Measurements from ENCODE around the gene FKBP14. TPM values are rescaled to one million over a fixed set of nuclear protein-coding genes. Genes with fewer than 3 reads are reported as not detected.
A peak's percentile ranks its signal among the peaks of the same experiment; 100 is the strongest.

FKBP14 gene
- total RNA-seq, 1 donor from 2014 or later, result 100 TPM

GRCh38 chr7:29987083-29987482 is 39.4 kb downstream of the FKBP14 start:
- H3K79me2 ChIP-seq (ENCODE audit: insufficient read depth, low read length), result peaks cover 72% of the 10 kb centered on the region
- TF ChIP-seq, protein P1, sequence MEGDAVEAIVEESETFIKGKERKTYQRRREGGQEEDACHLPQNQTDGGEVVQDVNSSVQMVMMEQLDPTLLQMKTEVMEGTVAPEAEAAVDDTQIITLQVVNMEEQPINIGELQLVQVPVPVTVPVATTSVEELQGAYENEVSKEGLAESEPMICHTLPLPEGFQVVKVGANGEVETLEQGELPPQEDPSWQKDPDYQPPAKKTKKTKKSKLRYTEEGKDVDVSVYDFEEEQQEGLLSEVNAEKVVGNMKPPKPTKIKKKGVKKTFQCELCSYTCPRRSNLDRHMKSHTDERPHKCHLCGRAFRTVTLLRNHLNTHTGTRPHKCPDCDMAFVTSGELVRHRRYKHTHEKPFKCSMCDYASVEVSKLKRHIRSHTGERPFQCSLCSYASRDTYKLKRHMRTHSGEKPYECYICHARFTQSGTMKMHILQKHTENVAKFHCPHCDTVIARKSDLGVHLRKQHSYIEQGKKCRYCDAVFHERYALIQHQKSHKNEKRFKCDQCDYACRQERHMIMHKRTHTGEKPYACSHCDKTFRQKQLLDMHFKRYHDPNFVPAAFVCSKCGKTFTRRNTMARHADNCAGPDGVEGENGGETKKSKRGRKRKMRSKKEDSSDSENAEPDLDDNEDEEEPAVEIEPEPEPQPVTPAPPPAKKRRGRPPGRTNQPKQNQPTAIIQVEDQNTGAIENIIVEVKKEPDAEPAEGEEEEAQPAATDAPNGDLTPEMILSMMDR (IDR thresholded peaks at IDR 0.05; ENCODE audit: insufficient read depth, low read depth, low read length), result no peak
- TF ChIP-seq EZH2 (IDR thresholded peaks at IDR 0.05; ENCODE audit: insufficient read depth, low read length), result no peak

GRCh38 chr7:29980151-29980550 is 46.4 kb downstream of the FKBP14 start:
- H3K36me3 Mint-ChIP-seq (ENCODE audit: low read depth, unreplicated experiment), result peaks cover 4% of the 10 kb centered on the region
- no peaks in the 10 kb centered on the region for H3K27me3 ChIP-seq (ENCODE audit: insufficient read depth, low read length)
- H3K79me2 ChIP-seq (ENCODE audit: insufficient read depth, low read length), result peaks cover 98% of the 10 kb centered on the region
- no peak overlapping the region for H2AFZ ChIP-seq (ENCODE audit: low read depth, low read length)
- H3K9me3 Mint-ChIP-seq (ENCODE audit: unreplicated experiment), result no peaks in the 10 kb centered on the region
- H3K4me1 ChIP-seq (ENCODE audit: insufficient read depth, low read length), result peaks cover 4% of the 10 kb centered on the region
- TF ChIP-seq, protein P1 (IDR thresholded peaks at IDR 0.05; ENCODE audit: insufficient read depth, low read depth, low read length), result no peak
- TF ChIP-seq EZH2 (IDR thresholded peaks at IDR 0.05; ENCODE audit: insufficient read depth, low read length), result no peak
- no peak overlapping the region for H3K27ac ChIP-seq (ENCODE audit: low read depth, low read length)
- no peak overlapping the region for H3K4me2 ChIP-seq (ENCODE audit: low read length)
- FAIRE-seq, result no peak
- no peak for DNase-seq (ENCODE audit: low read depth)
- no peak overlapping the region for H3K4me3 ChIP-seq (ENCODE audit: insufficient read depth, low read depth, low read length)
- no peak overlapping the region for H3K9ac ChIP-seq (ENCODE audit: low read length)
- no peaks in the 10 kb centered on the region for H3K27me3 Mint-ChIP-seq (ENCODE audit: low read depth, unreplicated experiment)
- peaks cover 8% of the 10 kb centered on the region for H3K36me3 ChIP-seq (ENCODE audit: insufficient read depth, low read length)
- peaks cover 10% of the 10 kb centered on the region for H3K4me1 Mint-ChIP-seq (ENCODE audit: low read depth, unreplicated experiment)
- no peak overlapping the region for H3K27ac Mint-ChIP-seq (ENCODE audit: unreplicated experiment)
- H3K9me3 ChIP-seq (ENCODE audit: insufficient read depth, low read depth, low read length), result no peaks in the 10 kb centered on the region
- H3K4me3 Mint-ChIP-seq (ENCODE audit: unreplicated experiment), result no peak overlapping the region
- H4K20me1 ChIP-seq (ENCODE audit: insufficient read depth, low read length), result peaks cover 73% of the 10 kb centered on the region

More at GRCh38 chr7:29987083-29987482, 39.4 kb downstream of the FKBP14 start:
- Histone ChIP-seq H3K27me3 (ENCODE audit: insufficient read depth, low read length) (no peaks in the 10 kb centered on the region), H2AFZ (ENCODE audit: low read depth, low read length) (no peak overlapping the region), H3K4me3 (ENCODE audit: insufficient read depth, low read depth, low read length) (peak overlapping the region; percentile 80), H3K9ac (ENCODE audit: low read length) (peak overlapping the region; percentile 96), H3K9me3 (ENCODE audit: insufficient read depth, low read depth, low read length) (no peaks in the 10 kb centered on the region), H3K4me2 (ENCODE audit: low read length) (peak overlapping the region; percentile 94), H3K4me1 (ENCODE audit: insufficient read depth, low read length) (peaks cover 17% of the 10 kb centered on the region), H4K20me1 (ENCODE audit: insufficient read depth, low read length) (peaks cover 21% of the 10 kb centered on the region), H3K27ac (ENCODE audit: low read depth, low read length) (peak overlapping the region; percentile 95), H3K36me3 (ENCODE audit: insufficient read depth, low read length) (peaks cover 2% of the 10 kb centered on the region)
- DNase-seq (ENCODE audit: low read depth) (no peak), FAIRE-seq (peak; percentile 47)
- H3K27me3 Mint-ChIP-seq (ENCODE audit: low read depth, unreplicated experiment), result no peaks in the 10 kb centered on the region
- peaks cover 5% of the 10 kb centered on the region for H3K36me3 Mint-ChIP-seq (ENCODE audit: low read depth, unreplicated experiment)
- peaks cover 14% of the 10 kb centered on the region for H3K4me1 Mint-ChIP-seq (ENCODE audit: low read depth, unreplicated experiment)
- peak overlapping the region; percentile 37 for H3K27ac Mint-ChIP-seq (ENCODE audit: unreplicated experiment)
- H3K9me3 Mint-ChIP-seq (ENCODE audit: unreplicated experiment), result no peaks in the 10 kb centered on the region
- H3K4me3 Mint-ChIP-seq (ENCODE audit: unreplicated experiment), result peak overlapping the region; percentile 73

DNA sequence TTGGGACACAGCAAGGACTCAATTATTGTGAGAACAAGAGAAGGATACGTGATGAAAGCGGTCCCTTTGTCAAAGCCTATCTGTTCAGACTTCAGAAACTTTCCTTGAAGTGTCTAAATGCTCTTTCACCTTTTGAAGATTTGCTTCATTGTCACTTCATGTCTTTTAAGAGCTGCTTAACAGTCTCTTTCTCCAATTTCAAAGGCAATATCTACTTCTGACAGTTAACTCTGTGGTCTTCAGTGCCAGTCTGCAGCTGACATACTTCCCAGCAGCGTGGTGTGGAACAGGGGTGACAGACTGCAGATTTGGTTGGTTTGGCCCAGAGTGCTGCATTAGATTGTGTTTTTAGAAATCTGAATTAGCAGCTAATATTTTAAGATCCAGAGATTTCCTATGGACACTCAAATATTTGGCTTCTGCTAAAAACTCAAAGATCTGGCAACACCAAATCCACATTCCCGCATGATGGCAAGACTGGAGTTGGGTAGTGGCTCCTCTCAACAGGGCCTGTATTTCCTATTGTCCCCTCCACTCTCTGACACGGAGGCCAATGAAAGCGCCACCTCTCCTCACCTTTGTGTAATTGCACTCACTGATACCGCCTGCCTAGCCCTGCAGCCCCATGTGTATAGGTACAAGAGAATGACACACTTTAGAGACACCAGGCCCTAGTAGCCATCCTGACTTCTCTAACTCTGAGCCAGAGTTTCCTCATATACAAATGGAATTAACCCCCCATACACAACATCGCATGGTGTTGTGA is 48.4 kb downstream of the FKBP14 start:
- H3K4me1 Mint-ChIP-seq (ENCODE audit: low read depth, unreplicated experiment), result peaks cover 10% of the 10 kb centered on the region
- no peak overlapping the region for H3K27ac Mint-ChIP-seq (ENCODE audit: unreplicated experiment)
- Histone ChIP-seq H3K4me1 (ENCODE audit: insufficient read depth, low read length) (peaks cover 4% of the 10 kb centered on the region), H3K79me2 (ENCODE audit: insufficient read depth, low read length) (peaks cover 98% of the 10 kb centered on the region), H3K4me3 (ENCODE audit: insufficient read depth, low read depth, low read length) (no peak overlapping the region), H4K20me1 (ENCODE audit: insufficient read depth, low read length) (peaks cover 79% of the 10 kb centered on the region), H3K36me3 (ENCODE audit: insufficient read depth, low read length) (peaks cover 8% of the 10 kb centered on the region), H3K27me3 (ENCODE audit: insufficient read depth, low read length) (no peaks in the 10 kb centered on the region), H3K9ac (ENCODE audit: low read length) (no peak overlapping the region), H3K4me2 (ENCODE audit: low read length) (no peak overlapping the region), H3K27ac (ENCODE audit: low read depth, low read length) (no peak overlapping the region), H3K9me3 (ENCODE audit: insufficient read depth, low read depth, low read length) (no peaks in the 10 kb centered on the region), H2AFZ (ENCODE audit: low read depth, low read length) (no peak overlapping the region)
- DNase-seq (ENCODE audit: low read depth) (no peak), FAIRE-seq (peak; percentile 32)
- no peaks in the 10 kb centered on the region for H3K9me3 Mint-ChIP-seq (ENCODE audit: unreplicated experiment)
- H3K27me3 Mint-ChIP-seq (ENCODE audit: low read depth, unreplicated experiment), result no peaks in the 10 kb centered on the region
- no peak overlapping the region for H3K4me3 Mint-ChIP-seq (ENCODE audit: unreplicated experiment)
- peaks cover 4% of the 10 kb centered on the region for H3K36me3 Mint-ChIP-seq (ENCODE audit: low read depth, unreplicated experiment)
- no peak for TF ChIP-seq EZH2 (IDR thresholded peaks at IDR 0.05; ENCODE audit: insufficient read depth, low read length)
- TF ChIP-seq, protein P1 (IDR thresholded peaks at IDR 0.05; ENCODE audit: insufficient read depth, low read depth, low read length), result no peak

All from astrocyte (in vitro differentiated cells and primary cell).